Epidermal melanocyte (primary cell): Measurements from ENCODE around the gene RPAP2.

Experiments used
- DNase-seq: peaks from one replicate; pipeline ENCODE4 v3.0.0; 2011; ENCODE audit warnings: low spot score; ENCODE audit not compliant: insufficient read length

The RPAP2 gene

GRCh38 chr1:92445865-92446264 lies 147.0 kb downstream of the RPAP2 start:
- no peak for DNase-seq

DNA sequence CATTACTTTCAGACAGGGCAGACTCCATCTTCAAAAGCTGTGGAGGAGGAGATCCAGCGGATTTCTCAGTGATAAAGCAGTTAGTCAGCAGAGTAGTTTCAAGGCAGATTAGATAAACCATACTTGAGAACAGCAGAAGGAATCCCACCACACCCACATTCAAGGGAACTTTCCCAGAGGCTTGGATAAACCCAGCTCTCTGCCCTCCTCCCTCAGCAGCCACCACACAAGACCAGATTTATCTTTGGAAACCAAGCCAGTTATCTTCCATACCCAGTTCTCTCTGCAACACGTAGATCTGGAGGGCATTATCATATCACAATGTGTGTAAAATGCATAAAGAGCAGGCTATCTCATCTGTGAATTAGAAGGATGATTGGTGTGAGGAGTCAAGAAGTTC lies 147.7 kb downstream of the RPAP2 start:
- no peak for DNase-seq

GRCh38 chr1:92447033-92447681 lies 148.3 kb downstream of the RPAP2 start:
- DNase-seq: no peak

- DNase-seq: no peak
Observed at GRCh38 chr1:92447976-92448375, 149.1 kb downstream of the RPAP2 start.
